Omental fat pad (tissue), 4 donors: ENCODE measurements around the gene TPSB2. TPM values are rescaled to one million over a fixed set of nuclear protein-coding genes. Genes with fewer than 3 reads are reported as not detected.
A peak's percentile ranks its signal among the peaks of the same experiment; 100 is the strongest.
"Not testable (repeated sequence)": the region's sequence is repeated elsewhere in the genome, so short reads cannot be mapped to it uniquely, and the experiment has no call there.

ENCODE experiments used
- ATAC-seq: fragments of 150-250 bp; one replicate; pipeline ENCODE4 v1.9.1; 2016; ENCODE audit warnings: mild to moderate bottlenecking, moderate library complexity; ENCODE audit not compliant: low FRiP score
- DNase-seq: peaks from one replicate; pipeline ENCODE4 v3.0.0-alpha.2; 2019; ENCODE audit warnings: low spot score
- CTCF ChIP-seq, 3 donors: fragments of 450-650 bp; IDR thresholded peaks; one replicate each; pipeline ENCODE4 v1.5.1; 2016 to 2017; ENCODE audit warnings: antibody characterized with exemption in 3 of 3, mild to moderate bottlenecking in 3 of 3, moderate library complexity in 2 of 3
- total RNA-seq, 4 donors: library from RNA; depleted of rRNA; stranded (reverse); fragments of >200 nt; gene quantifications; one replicate each; pipeline ENCODE4 v1.1.0, GENCODE V29; 2016

Gene TPSB2
- total RNA-seq, 4 donors from 2014 or later = 10.1 to 112 (median 42.0) TPM

- DNase-seq (no peak), ATAC-seq (no peak)
- TF ChIP-seq CTCF (IDR thresholded peaks at IDR 0.05) = no peak
These were observed 29.7 kb upstream of the TPSB2 start for GRCh38 chr16:1259760-1260068.

DNA sequence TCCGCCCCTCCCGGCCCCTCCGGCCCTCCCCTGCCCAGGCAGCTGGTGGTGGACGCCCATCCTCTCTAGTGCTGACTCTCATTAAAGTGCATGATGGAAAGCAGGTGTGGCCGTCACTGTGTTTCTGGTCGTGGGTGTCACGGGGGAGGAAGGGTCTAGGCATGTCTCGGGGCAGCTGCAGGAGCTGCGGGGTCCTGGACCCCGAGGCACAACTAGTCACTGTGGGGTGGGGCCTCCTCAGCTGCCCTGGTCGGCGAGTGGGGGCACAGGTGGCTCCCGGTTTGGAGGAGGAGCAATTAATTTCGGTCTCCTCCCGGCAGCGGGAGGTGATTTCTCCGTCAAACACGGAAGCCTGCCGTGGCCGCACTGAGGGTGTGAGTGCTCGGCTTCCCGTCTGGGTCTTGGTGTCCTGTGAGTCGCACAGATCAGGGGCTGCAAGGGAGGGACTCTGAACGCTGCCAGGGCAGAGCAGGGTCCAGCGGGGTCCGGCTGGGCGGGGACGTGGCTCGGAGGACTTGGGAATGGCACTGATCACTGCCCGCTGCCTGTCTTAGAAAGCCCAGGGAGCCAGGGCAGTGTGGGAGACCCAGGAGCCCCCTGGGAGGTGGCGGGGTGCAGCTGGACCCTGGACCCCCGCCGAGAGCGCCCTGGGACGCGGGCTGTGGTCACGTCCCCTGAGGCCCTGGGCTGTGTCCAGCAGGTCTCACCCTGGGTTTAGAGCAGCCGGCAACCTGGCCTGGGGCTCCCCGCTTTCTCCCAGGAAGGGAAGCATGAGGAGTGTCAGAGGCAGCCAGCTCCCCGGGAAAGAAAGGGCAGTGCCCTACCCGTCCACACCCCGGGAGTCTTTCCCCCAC is 29.1 kb upstream of the TPSB2 start:
- DNase-seq (no peak), ATAC-seq (no peak)
- no peak for TF ChIP-seq CTCF (IDR thresholded peaks at IDR 0.05)

DNA sequence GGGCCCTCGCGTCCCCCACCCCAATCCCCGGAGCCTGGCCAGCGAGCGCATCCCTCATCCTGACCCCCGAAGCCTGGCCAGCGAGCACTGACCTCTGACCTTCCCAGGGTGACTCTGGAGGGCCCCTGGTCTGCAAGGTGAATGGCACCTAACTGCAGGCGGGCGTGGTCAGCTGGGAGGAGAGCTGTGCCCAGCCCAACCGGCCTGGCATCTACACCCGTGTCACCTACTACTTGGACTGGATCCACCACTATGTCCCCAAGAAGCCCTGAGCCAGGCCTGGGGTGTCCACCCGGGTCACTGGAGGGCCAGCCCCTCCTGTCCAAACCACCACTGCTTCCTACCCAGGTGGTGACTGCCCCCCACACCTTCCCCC is 28.2 kb upstream of the TPSB2 start:
- no peak for DNase-seq
- ATAC-seq = no peak
- TF ChIP-seq CTCF (IDR thresholded peaks at IDR 0.05) = no peak

DNA sequence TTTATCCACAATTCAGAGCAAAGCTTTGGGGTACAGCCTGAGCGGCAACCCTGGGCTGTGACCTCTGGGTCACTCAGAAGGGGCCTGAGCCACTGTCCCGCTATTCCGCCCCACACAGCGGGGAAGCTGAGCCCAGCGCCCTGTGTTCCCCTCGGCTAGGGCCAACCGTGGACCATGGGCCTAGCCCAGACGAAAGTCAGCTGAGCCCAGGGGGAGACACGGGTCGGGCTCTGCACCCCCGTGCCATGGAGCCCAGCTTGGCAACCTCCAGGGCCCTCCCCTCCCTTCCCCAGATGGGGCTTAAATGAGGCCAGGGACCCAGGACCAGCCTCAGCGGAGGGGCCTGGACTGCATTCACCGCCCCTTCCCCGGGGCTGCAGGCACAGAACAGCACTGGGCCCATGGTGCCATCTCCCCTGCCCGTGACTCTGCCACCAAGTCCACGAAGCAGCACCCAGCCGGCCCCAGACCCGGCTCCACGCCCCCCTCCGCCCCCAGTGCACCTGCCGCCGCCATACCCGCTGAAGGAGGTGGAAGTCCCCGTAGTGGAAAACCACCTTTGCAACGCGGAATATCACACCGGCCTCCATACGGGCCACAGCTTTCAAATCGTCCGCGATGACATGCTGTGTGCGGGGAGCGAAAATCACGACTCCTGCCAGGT is 27.7 kb upstream of the TPSB2 start:
- TF ChIP-seq CTCF (IDR thresholded peaks at IDR 0.05) = no peak
- no peak for DNase-seq
- no peak for ATAC-seq

DNA sequence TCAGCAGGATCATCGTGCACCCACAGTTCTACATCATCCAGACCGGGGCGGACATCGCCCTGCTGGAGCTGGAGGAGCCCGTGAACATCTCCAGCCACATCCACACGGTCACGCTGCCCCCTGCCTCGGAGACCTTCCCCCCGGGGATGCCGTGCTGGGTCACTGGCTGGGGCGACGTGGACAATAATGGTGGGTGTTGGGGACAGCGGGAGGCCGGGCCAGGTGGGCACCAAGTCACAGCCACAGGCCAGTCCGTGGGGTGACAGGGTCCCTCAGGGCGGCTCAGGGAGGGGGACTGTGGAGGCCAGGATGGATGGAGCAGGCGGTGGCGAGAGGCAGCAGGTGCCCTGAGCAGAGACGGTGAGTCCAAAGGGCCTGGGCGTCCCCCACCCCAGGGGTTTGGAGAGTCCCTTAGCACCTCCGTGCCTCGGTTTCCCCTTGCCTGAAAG is 26.9 kb upstream of the TPSB2 start:
- no peak for TF ChIP-seq CTCF (IDR thresholded peaks at IDR 0.05)
- DNase-seq = no peak
- no peak for ATAC-seq

DNA sequence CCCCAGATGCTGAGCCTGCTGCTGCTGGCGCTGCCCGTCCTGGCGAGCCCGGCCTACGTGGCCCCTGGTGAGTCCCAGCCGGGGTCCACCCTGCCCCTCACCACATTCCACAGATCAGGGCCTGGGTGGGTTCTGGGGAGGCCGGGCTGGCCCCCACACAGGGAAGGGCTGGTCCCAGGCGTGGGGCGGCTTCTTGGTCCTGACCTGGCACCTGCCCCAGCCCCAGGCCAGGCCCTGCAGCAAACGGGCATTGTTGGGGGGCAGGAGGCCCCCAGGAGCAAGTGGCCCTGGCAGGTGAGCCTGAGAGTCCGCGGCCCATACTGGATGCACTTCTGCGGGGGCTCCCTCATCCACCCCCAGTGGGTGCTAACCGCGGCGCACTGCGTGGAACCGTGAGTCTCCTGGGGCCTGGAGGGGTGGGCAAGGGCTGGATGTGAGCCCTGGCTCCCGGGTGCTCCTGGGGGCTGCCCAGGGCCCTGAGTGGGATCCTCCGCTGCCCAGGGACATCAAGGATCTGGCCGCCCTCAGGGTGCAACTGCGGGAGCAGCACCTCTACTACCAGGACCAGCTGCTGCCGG is 26.4 kb upstream of the TPSB2 start:
- ATAC-seq, DNase-seq: not testable (repeated sequence)

DNA sequence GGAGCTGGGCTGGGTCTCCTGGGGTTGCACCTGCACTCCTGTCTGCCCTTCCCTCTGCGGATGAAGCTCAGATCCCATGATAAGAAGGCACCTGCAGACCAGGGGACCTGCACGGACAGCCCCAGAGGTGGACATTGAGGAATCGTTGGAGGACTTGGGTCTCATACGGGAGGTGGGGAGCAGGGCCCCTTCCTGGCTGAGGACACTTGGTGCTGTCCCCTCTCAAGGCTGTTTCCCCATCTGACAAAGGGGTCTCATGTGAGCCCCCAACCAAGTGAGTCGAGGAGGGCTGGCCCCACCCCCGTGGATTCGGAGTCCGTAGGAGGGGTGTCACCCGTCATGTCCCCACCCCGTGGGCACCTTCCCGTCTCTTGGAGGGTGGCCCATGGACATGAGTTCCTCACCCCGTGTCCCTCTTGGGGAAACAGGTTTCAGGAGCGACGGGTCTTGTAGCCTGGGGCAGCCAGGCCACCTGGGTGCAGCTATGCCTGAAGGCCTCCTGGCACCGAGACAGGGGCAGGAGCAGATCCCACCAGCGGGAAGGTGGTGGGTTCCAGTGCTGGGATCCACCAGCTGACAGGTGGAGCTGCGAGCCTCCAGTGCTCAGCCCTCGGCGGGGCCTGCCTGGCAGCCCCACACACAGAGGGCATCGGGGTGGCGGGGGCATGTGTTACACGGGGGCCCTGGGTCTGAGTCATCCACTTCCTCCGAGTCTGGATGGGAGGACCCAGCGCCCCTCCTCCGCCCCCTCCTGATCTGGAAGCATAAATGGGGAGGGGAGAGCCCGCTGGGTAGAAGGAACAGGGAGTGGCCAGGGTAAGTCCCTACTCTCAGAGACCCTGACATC is 25.5 kb upstream of the TPSB2 start, which contains the start of gene TPSD1:
Gene TPSD1, plus strand, starts transcription at position 794 of the 847 bp plus-strand sequence. CDS start 212 bp downstream, outside the sequence.
- not testable (repeated sequence) for DNase-seq, ATAC-seq

DNA sequence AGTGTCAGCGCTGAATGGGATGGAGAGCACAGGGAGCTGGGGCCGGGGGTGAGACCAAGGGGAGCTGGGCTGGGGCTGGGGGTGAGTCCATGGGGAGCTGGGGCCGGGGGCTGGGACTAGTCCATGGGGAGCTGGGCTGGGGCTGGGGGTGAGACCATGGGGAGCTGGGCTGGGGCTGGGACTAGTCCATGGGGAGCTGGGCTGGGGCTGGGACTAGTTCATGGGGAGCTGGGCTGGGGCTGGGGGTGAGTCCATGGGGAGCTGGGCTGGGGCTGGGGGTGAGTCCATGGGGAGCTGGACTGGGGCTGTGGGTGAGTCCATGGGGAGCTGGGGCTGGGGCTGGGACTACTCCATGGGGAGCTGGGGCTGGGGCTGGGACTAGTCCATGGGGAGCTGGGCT is 24.8 kb upstream of the TPSB2 start:
- DNase-seq, ATAC-seq: not testable (repeated sequence)

GRCh38 chr16:1253701-1254364 is 23.8 kb upstream of the TPSB2 start:
- ATAC-seq = peak; percentile 49
- DNase-seq = not testable (repeated sequence)

GRCh38 chr16:1249031-1249755 is 19.2 kb upstream of the TPSB2 start:
- peak; percentile 31 for ATAC-seq
- DNase-seq = not testable (repeated sequence)
